Smooth muscle cell (in vitro differentiated cells): ENCODE measurements around the gene DYNLL1. TPM values are rescaled to one million over a fixed set of nuclear protein-coding genes. Genes with fewer than 3 reads are reported as not detected.

Source experiments
- DNase-seq: peaks from one replicate; lab custom pipeline; 2025; ENCODE audit not compliant: unreplicated experiment; lab: John Stamatoyannopoulos, UW
- H2AFZ ChIP-seq: fragments of 200-600 bp; sonication (generic); 2 replicates; pipeline ENCODE4 v1.6.0; 2016; ENCODE audit warnings: antibody characterized with exemption, low read depth, mild to moderate bottlenecking
- H3F3A ChIP-seq: fragments of 200-600 bp; sonication (generic); 2 replicates; pipeline ENCODE4 v1.6.0; 2017; ENCODE audit warnings: antibody characterized with exemption, low read depth
- H3K27ac ChIP-seq: fragments of 200-600 bp; sonication (generic); 2 replicates; pipeline ENCODE4 v1.5.1; 2016; ENCODE audit warnings: low read depth, mild to moderate bottlenecking
- H3K27me3 ChIP-seq: fragments of 200-600 bp; sonication (generic); 2 replicates; pipeline ENCODE4 v1.6.1; 2016; ENCODE audit warnings: low read depth, mild to moderate bottlenecking
- H3K36me3 ChIP-seq: fragments of 200-600 bp; sonication (generic); 2 replicates; pipeline ENCODE4 v1.5.1; 2016; ENCODE audit warnings: low read depth
- H3K4me1 ChIP-seq: fragments of 200-600 bp; sonication (generic); 2 replicates; pipeline ENCODE4 v1.5.1; 2016; ENCODE audit warnings: low read depth
- H3K4me2 ChIP-seq: fragments of 200-600 bp; sonication (generic); 2 replicates; pipeline ENCODE4 v1.6.0; 2016; ENCODE audit warnings: mild to moderate bottlenecking
- H3K4me3 ChIP-seq: fragments of 200-600 bp; sonication (generic); 2 replicates; pipeline ENCODE4 v1.5.1; 2016; ENCODE audit warnings: mild to moderate bottlenecking
- H3K79me2 ChIP-seq: fragments of 200-600 bp; sonication (generic); 2 replicates; pipeline ENCODE4 v1.6.0; 2016; ENCODE audit warnings: low read depth, mild to moderate bottlenecking
- H3K9ac ChIP-seq: fragments of 200-600 bp; sonication (generic); 2 replicates; pipeline ENCODE4 v1.6.0; 2016; ENCODE audit warnings: low read depth
- H3K9me3 ChIP-seq: fragments of 200-600 bp; sonication (generic); replicated peaks from 2 replicates; pipeline ENCODE4 v1.5.1; 2016; ENCODE audit warnings: low read depth
- H4K20me1 ChIP-seq: fragments of 200-600 bp; sonication (generic); 2 replicates; pipeline ENCODE4 v1.6.0; 2016; ENCODE audit warnings: low read depth
- CTCF ChIP-seq: fragments of 200-600 bp; sonication (generic); IDR thresholded peaks from 2 replicates; pipeline ENCODE4 v1.5.1; 2017; ENCODE audit warnings: borderline replicate concordance, mild to moderate bottlenecking, antibody characterized with exemption; ENCODE audit not compliant: insufficient read depth, poor library complexity, severe bottlenecking
- WGBS: methylation state at CpG from one replicate; pipeline ENCODE4 v1.1.7; 2016; ENCODE audit warnings: low lambda C conversion rate; 5-methylcytosine and 5-hydroxymethylcytosine counted together
- polyA plus RNA-seq: library from polyadenylated mRNA; unstranded; fragments of >200 nt; fragmentation: Nextera tagmentation; extraction: Ambion mirVana; gene quantifications from 2 replicates; pipeline ENCODE4 v1.2.1, GENCODE V29; 2016
- total RNA-seq: library from RNA; depleted of rRNA; stranded (reverse); fragments of >200 nt; gene quantifications from 2 replicates; pipeline ENCODE4 v1.2.3, GENCODE V29; 2014

Gene DYNLL1
- total and polyA plus RNA-seq, 2 experiments from 2014 or later = 497 to 502 TPM

DNA sequence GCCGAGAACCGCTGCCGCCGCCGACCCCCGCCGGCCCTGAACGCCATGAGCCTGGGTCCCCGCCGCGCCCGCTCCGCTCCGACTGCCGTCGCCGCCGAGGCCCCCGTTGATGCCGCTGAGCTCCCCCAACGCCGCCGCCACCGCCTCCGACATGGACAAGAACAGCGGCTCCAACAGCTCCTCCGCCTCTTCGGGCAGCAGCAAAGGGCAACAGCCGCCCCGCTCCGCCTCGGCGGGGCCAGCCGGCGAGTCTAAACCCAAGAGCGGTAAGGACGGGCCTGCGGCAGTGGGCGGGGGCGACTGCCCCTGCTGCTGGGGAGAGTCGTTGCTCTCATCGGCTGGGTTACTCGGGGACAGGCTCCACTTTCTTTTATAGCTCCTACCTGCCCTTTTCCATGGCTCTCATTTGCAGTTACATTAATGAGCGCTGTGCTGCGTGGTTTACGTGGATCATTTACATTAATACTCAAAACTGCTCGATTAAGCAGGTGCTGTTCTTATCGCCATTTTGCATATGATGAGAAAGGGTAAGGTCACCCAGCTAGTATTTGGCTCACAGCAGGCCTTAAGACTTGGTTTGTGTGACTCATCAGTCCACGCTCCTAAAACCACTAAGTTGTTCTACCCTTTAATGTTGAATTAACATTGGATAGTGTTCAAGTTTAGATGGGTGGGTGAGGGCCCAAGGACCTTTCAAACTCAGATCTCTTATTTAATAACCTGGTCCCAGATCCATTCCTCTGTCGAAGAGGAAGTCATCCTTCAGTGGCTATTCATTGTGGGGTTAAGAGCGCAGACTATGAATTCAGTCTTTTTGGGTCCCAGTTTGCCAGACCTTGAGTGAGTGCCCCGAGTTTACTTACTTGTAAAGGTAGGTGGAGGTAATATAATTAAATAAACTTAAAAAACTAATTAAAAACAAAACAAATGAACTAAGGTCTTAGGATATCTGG is 39.1 kb downstream of the DYNLL1 start:
- H3K4me3 ChIP-seq = peak overlapping the region; percentile 96
- H3K9me3 ChIP-seq = no peaks in the 10 kb centered on the region
- peak overlapping the region; percentile 84 for H2AFZ ChIP-seq
- H3F3A ChIP-seq = peaks cover 5% of the 10 kb centered on the region
- H3K27ac ChIP-seq = peak overlapping the region; percentile 70
- WGBS = 5% methylated on average over 36 of the region's 52 CpGs
- H3K27me3 ChIP-seq = no peaks in the 10 kb centered on the region
- TF ChIP-seq CTCF = no peak
- peak overlapping the region; percentile 96 for H3K9ac ChIP-seq
- peak overlapping the region; percentile 91 for H3K4me2 ChIP-seq
- H3K36me3 ChIP-seq = no peaks in the 10 kb centered on the region
- H3K4me1 ChIP-seq = peaks cover 30% of the 10 kb centered on the region
- peaks cover 53% of the 10 kb centered on the region for H4K20me1 ChIP-seq
- H3K79me2 ChIP-seq = peaks cover 58% of the 10 kb centered on the region
- peak; percentile 25 for DNase-seq

DNA sequence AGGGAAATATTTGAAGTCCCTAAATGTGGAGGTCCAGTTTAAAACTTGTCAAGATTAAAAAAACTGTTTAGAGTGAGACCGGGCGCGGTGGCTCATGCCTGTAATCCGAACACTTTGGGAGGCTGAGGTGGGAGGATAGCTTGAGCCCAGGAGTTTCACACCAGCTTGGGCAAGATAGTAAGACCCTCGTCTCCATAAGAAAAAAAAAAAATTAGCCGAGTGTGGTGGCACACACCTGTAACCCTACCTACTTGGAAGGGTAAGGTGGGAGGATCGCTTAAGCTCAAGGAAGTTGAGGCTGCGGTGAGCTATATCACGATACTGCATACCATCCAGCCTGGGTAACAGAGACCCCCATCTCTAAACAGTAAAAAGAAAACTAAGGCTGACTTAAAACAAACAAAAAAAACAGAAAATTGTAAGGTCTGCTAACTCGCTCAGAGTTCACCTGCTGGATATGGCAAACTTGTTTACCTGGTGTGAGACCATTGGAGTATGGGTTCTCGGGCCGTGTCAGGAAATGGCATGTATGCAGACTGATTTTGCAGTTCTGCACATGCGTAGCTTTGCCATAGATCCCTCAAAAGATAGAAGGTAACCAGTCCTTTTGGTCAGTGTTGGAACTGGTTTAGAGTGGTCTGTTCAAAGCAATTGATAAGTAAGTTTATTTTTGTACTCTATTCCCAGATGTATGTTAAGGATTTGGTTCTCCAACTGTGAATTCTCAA is 40.3 kb downstream of the DYNLL1 start:
- H3K27me3 ChIP-seq = no peaks in the 10 kb centered on the region
- H4K20me1 ChIP-seq = peaks cover 66% of the 10 kb centered on the region
- no peak for TF ChIP-seq CTCF
- peaks cover 5% of the 10 kb centered on the region for H3F3A ChIP-seq
- H3K79me2 ChIP-seq = peaks cover 70% of the 10 kb centered on the region
- peak overlapping the region; percentile 91 for H3K4me2 ChIP-seq
- H3K9me3 ChIP-seq = no peaks in the 10 kb centered on the region
- H3K27ac ChIP-seq = no peak overlapping the region
- peak overlapping the region; percentile 96 for H3K9ac ChIP-seq
- no peak overlapping the region for H2AFZ ChIP-seq
- H3K4me1 ChIP-seq = peaks cover 29% of the 10 kb centered on the region
- H3K36me3 ChIP-seq = no peaks in the 10 kb centered on the region
- no peak for DNase-seq
- H3K4me3 ChIP-seq = peak overlapping the region; percentile 96
- WGBS = 79% methylated on average over 13 of the region's 13 CpGs

- WGBS = 85% methylated on average over 4 of the region's 4 CpGs
- Histone ChIP-seq H3K4me3 (peak overlapping the region; percentile 21), H3K9ac (no peak overlapping the region), H3F3A (peaks cover 5% of the 10 kb centered on the region), H2AFZ (no peak overlapping the region), H3K4me2 (peak overlapping the region; percentile 91), H3K36me3 (no peaks in the 10 kb centered on the region), H3K27me3 (no peaks in the 10 kb centered on the region), H3K27ac (peak overlapping the region; percentile 60), H3K4me1 (peaks cover 29% of the 10 kb centered on the region), H4K20me1 (peaks cover 82% of the 10 kb centered on the region), H3K79me2 (peaks cover 86% of the 10 kb centered on the region), H3K9me3 (no peaks in the 10 kb centered on the region)
- TF ChIP-seq CTCF = no peak
- DNase-seq = no peak
These were observed 41.9 kb downstream of the DYNLL1 start for GRCh38 chr12:120537856-120538220.
